Astrocyte (in vitro differentiated cells and primary cell): Measurements from ENCODE around the gene ARL4C. TPM values are rescaled to one million over a fixed set of nuclear protein-coding genes. Genes with fewer than 3 reads are reported as not detected.

ENCODE experiments used
- DNase-seq: peaks from one replicate; pipeline ENCODE4 v3.0.0-alpha.2; 2010; ENCODE audit warnings: low read depth
- FAIRE-seq: peaks from 2 replicates; lab custom pipeline; 2011; peaks lifted over from hg19 to GRCh38; lab: Jason Lieb, UNC
- H2AFZ ChIP-seq: 2 replicates; pipeline ENCODE4 v1.6.0; 2012; ENCODE audit warnings: low read depth, low read length, inconsistent platforms
- H3K27ac ChIP-seq: 2 replicates; pipeline ENCODE4 v1.5.1; 2011; ENCODE audit warnings: low read depth, low read length, inconsistent platforms
- H3K27me3 ChIP-seq: 2 replicates; pipeline ENCODE4 v1.6.0; 2011; ENCODE audit warnings: low read length, inconsistent platforms; ENCODE audit not compliant: insufficient read depth
- H3K36me3 ChIP-seq: 2 replicates; pipeline ENCODE4 v1.5.1; 2011; ENCODE audit warnings: low read length, inconsistent platforms; ENCODE audit not compliant: insufficient read depth
- H3K4me1 ChIP-seq: 2 replicates; pipeline ENCODE4 v1.5.1; 2011; ENCODE audit warnings: low read length, inconsistent platforms; ENCODE audit not compliant: insufficient read depth
- H3K4me2 ChIP-seq: 2 replicates; pipeline ENCODE4 v1.6.0; 2012; ENCODE audit warnings: low read length, inconsistent platforms
- H3K4me3 ChIP-seq: 2 replicates; pipeline ENCODE4 v1.5.1; 2011; ENCODE audit warnings: low read depth, mild to moderate bottlenecking, low read length, inconsistent platforms; ENCODE audit not compliant: insufficient read depth
- H3K79me2 ChIP-seq: 2 replicates; pipeline ENCODE4 v1.6.0; 2012; ENCODE audit warnings: mild to moderate bottlenecking, low read length, inconsistent platforms; ENCODE audit not compliant: insufficient read depth
- H3K9ac ChIP-seq: 2 replicates; pipeline ENCODE4 v1.6.0; 2012; ENCODE audit warnings: mild to moderate bottlenecking, low read length, inconsistent platforms
- H3K9me3 ChIP-seq: 2 replicates; pipeline ENCODE4 v1.5.1; 2012; ENCODE audit warnings: low read depth, mild to moderate bottlenecking, low read length, inconsistent platforms; ENCODE audit not compliant: insufficient read depth
- H4K20me1 ChIP-seq: 2 replicates; pipeline ENCODE4 v1.6.0; 2012; ENCODE audit warnings: low read length, inconsistent platforms; ENCODE audit not compliant: insufficient read depth
- H3K27ac Mint-ChIP-seq: one replicate; pipeline ENCODE4 v1.8.0; 2021; ENCODE audit warnings: mild to moderate bottlenecking, mixed read lengths; ENCODE audit not compliant: unreplicated experiment
- H3K27me3 Mint-ChIP-seq: one replicate; pipeline ENCODE4 v1.8.0; 2021; ENCODE audit warnings: low read depth, mixed read lengths; ENCODE audit not compliant: unreplicated experiment
- H3K36me3 Mint-ChIP-seq: one replicate; pipeline ENCODE4 v1.8.0; 2021; ENCODE audit warnings: low read depth, mixed read lengths; ENCODE audit not compliant: unreplicated experiment
- H3K4me1 Mint-ChIP-seq: one replicate; pipeline ENCODE4 v1.8.0; 2021; ENCODE audit warnings: low read depth, mixed read lengths; ENCODE audit not compliant: unreplicated experiment
- H3K4me3 Mint-ChIP-seq: one replicate; pipeline ENCODE4 v1.8.0; 2021; ENCODE audit warnings: mild to moderate bottlenecking, moderate library complexity, mixed read lengths; ENCODE audit not compliant: unreplicated experiment
- H3K9me3 Mint-ChIP-seq: one replicate; pipeline ENCODE4 v1.8.0; 2021; ENCODE audit warnings: mild to moderate bottlenecking, mixed read lengths; ENCODE audit not compliant: unreplicated experiment
- EZH2 ChIP-seq: IDR thresholded peaks from 2 replicates; pipeline ENCODE4 v1.6.1; 2012; ENCODE audit warnings: mild to moderate bottlenecking, low read length, inconsistent platforms; ENCODE audit not compliant: insufficient read depth
- total RNA-seq: library from RNA; stranded (reverse); gene quantifications from 2 replicates; pipeline ENCODE4 v1.2.1, GENCODE V29; 2021
- TF ChIP-seq, protein P1 (sequence below): IDR thresholded peaks from 2 replicates; pipeline ENCODE4 v1.5.1; 2011; ENCODE audit warnings: low read depth, mild to moderate bottlenecking, inconsistent platforms, low read length, moderate library complexity; ENCODE audit not compliant: insufficient read depth

Gene ARL4C
- total RNA-seq, 1 donor from 2014 or later = 70.7 TPM

GRCh38 chr2:234492717-234493485, 4.0 kb downstream of the ARL4C start:
- Histone ChIP-seq H3K9ac (peak overlapping the region; percentile 99), H3K36me3 (peaks cover 5% of the 10 kb centered on the region), H3K9me3 (no peaks in the 10 kb centered on the region), H3K4me3 (peak overlapping the region; percentile 91), H3K4me2 (peak overlapping the region; percentile 89), H4K20me1 (peaks cover 60% of the 10 kb centered on the region), H3K27me3 (no peaks in the 10 kb centered on the region), H3K27ac (peak overlapping the region; percentile 91), H3K79me2 (peaks cover 65% of the 10 kb centered on the region), H3K4me1 (peaks cover 20% of the 10 kb centered on the region), H2AFZ (no peak overlapping the region)
- TF ChIP-seq EZH2 = no peak
- TF ChIP-seq, protein P1, sequence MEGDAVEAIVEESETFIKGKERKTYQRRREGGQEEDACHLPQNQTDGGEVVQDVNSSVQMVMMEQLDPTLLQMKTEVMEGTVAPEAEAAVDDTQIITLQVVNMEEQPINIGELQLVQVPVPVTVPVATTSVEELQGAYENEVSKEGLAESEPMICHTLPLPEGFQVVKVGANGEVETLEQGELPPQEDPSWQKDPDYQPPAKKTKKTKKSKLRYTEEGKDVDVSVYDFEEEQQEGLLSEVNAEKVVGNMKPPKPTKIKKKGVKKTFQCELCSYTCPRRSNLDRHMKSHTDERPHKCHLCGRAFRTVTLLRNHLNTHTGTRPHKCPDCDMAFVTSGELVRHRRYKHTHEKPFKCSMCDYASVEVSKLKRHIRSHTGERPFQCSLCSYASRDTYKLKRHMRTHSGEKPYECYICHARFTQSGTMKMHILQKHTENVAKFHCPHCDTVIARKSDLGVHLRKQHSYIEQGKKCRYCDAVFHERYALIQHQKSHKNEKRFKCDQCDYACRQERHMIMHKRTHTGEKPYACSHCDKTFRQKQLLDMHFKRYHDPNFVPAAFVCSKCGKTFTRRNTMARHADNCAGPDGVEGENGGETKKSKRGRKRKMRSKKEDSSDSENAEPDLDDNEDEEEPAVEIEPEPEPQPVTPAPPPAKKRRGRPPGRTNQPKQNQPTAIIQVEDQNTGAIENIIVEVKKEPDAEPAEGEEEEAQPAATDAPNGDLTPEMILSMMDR = no peak
- Mint-ChIP-seq H3K27me3 (no peaks in the 10 kb centered on the region), H3K9me3 (no peaks in the 10 kb centered on the region), H3K4me1 (peaks cover 24% of the 10 kb centered on the region), H3K4me3 (peak overlapping the region; percentile 96), H3K36me3 (peaks cover 4% of the 10 kb centered on the region), H3K27ac (peak overlapping the region; percentile 73)
- DNase-seq (no peak), FAIRE-seq (no peak)

DNA sequence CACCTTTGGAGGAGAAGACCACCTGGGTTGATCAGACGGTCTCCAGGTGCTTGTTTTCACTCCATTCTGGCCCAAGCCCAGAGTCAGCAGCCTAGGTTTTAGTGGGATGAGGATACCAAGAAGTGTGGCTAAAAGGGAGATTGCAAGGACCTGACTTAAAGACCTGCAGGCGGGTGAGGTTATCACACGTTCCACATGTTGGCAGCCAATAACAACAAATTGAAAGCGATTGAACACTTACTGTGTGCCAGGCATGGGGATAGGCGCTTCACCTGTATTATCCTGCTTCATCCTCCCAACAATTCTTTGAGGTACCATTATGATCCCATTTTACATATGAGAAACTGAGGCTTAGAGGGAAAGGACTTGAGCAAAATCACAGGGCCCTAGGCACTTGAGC, 5.0 kb downstream of the ARL4C start:
- no peak for TF ChIP-seq EZH2
- TF ChIP-seq, protein P1 = no peak
- H3K4me1 ChIP-seq = peaks cover 20% of the 10 kb centered on the region
- no peaks in the 10 kb centered on the region for H3K27me3 Mint-ChIP-seq
- peak overlapping the region; percentile 91 for H3K4me3 ChIP-seq
- no peak overlapping the region for H3K27ac Mint-ChIP-seq
- H3K27me3 ChIP-seq = no peaks in the 10 kb centered on the region
- no peak overlapping the region for H3K9ac ChIP-seq
- H3K36me3 ChIP-seq = peaks cover 5% of the 10 kb centered on the region
- no peak overlapping the region for H2AFZ ChIP-seq
- peak overlapping the region; percentile 89 for H3K4me2 ChIP-seq
- H3K9me3 ChIP-seq = no peaks in the 10 kb centered on the region
- H3K79me2 ChIP-seq = peaks cover 65% of the 10 kb centered on the region
- H3K36me3 Mint-ChIP-seq = peaks cover 4% of the 10 kb centered on the region
- FAIRE-seq (no peak), DNase-seq (no peak)
- no peak overlapping the region for H3K27ac ChIP-seq
- H3K4me1 Mint-ChIP-seq = peaks cover 24% of the 10 kb centered on the region
- H3K9me3 Mint-ChIP-seq = peaks cover 3% of the 10 kb centered on the region
- H4K20me1 ChIP-seq = peaks cover 60% of the 10 kb centered on the region
- peak overlapping the region; percentile 96 for H3K4me3 Mint-ChIP-seq

GRCh38 chr2:234491281-234491680, 5.6 kb downstream of the ARL4C start:
- H4K20me1 ChIP-seq = peaks cover 59% of the 10 kb centered on the region
- DNase-seq (peak; percentile 46), FAIRE-seq (no peak)
- H3K27me3 ChIP-seq = no peaks in the 10 kb centered on the region
- peaks cover 5% of the 10 kb centered on the region for H3K36me3 ChIP-seq
- no peak for TF ChIP-seq EZH2
- peaks cover 3% of the 10 kb centered on the region for H3K9me3 Mint-ChIP-seq
- peak overlapping the region; percentile 23 for H3K4me2 ChIP-seq
- H3K4me3 ChIP-seq = no peak overlapping the region
- H3K27ac ChIP-seq = no peak overlapping the region
- no peaks in the 10 kb centered on the region for H3K27me3 Mint-ChIP-seq
- no peak overlapping the region for H3K4me3 Mint-ChIP-seq
- H3K9ac ChIP-seq = no peak overlapping the region
- peaks cover 20% of the 10 kb centered on the region for H3K4me1 ChIP-seq
- H3K36me3 Mint-ChIP-seq = peaks cover 4% of the 10 kb centered on the region
- no peak overlapping the region for H3K27ac Mint-ChIP-seq
- H3K4me1 Mint-ChIP-seq = peaks cover 24% of the 10 kb centered on the region
- no peak overlapping the region for H2AFZ ChIP-seq
- H3K9me3 ChIP-seq = no peaks in the 10 kb centered on the region
- peaks cover 64% of the 10 kb centered on the region for H3K79me2 ChIP-seq
